HG02610 (cell line): ENCODE results near the gene PCDHB14.

Experiments
- ATAC-seq: cut with Tn5 transposase; IDR thresholded peaks from one replicate; pipeline ENCODE4 v1.9.1; 2021; ENCODE audit warnings: mild to moderate bottlenecking, moderate library complexity; ENCODE audit not compliant: unreplicated experiment

Gene PCDHB14

GRCh38 chr5:141269195-141269594 is 46.1 kb downstream of the PCDHB14 start:
- no peak for ATAC-seq

GRCh38 chr5:141272906-141273305 is 49.8 kb downstream of the PCDHB14 start:
- ATAC-seq, result no peak
